ENCODE data around the gene SGK1.

The SGK1 gene

DNA sequence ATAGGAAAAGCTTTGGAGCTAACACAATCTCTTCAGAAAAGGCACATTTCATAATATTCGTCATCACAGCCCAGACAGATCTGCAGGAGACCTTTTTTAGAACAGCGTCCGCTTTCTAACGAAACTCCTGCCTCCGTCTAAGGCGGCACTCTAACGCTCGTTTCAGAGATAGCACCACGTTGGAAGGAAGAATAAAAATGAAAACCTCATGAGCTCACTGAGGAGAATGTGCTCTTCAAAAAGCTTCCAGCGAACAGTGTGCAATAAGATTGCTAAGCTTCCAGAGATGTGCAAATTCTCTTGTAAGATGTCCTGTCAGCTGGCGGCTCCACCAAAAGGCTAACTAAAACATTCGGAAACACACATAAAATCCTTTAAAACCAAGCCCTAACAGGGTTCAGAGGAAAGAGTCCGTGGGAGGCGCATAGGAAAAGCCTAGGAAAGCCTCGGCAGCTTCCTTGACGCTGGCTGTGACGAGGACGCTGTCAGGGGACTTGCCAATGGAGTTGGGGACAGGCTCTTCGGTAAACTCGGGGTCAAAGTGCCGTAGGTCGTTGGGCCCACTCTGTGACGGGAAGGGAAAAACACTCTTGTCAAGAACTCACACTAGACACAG is 147.9 kb downstream of the SGK1 start:
- no peak for DNase-seq (ENCODE audit: low read depth)

GRCh38 chr6:134168590-134169208 is 149.2 kb downstream of the SGK1 start:
- no peak for DNase-seq (ENCODE audit: low read depth)

GRCh38 chr6:134166511-134167261 is 151.2 kb downstream of the SGK1 start:
- DNase-seq (ENCODE audit: low read depth): no peak

DNA sequence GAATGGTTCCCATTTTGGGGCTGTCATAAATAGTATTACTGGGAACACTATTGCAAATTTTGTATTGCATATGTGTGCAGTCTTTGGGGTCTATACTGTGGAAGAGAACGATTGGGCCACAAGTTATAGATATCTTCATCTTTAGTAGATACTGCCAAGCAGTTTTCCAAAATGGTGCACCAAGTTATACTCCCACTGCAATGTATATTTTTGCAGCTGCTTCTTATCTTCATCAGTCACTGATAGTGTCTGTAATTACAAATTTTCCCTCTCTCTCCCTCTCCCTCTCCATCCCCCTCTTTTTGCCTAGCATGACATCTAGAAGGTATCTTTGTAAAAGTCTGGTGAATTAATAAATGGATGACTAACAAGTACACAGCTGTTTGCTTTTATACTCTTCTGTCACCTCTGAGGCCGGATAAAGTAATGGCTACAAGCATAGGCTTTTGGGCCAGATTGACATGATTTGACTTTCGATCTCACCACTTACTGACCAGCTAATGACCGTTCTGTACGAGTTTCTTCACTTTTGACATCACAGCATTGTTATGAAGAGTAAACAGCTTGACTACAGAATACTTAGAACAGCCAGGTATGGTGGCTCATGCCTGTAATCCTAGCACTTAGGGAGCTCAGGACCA is 152.2 kb downstream of the SGK1 start:
- DNase-seq (ENCODE audit: low read depth): no peak

- no peak for DNase-seq (ENCODE audit: low read depth)
These were observed 153.6 kb downstream of the SGK1 start for GRCh38 chr6:134164300-134164699.

DNA sequence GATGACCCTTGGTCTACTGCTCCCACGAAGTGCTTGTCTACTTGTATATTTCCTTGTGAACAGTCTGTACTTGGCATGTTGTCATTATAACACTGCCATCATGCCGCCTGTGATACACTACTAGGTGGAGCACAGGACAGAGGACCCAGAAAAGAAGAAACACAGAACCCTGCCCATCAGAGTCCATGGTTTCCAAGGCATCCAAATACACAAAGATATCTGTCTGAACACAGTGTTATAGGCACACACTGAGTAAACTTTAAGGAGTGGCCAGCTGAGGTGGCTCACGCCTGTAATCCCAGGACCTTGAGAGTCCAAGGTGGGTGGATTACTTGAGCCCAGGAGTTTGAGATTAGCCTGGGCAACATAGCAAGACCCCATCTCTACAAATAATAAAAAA is 155.0 kb downstream of the SGK1 start:
- DNase-seq (ENCODE audit: low read depth): no peak

DNA sequence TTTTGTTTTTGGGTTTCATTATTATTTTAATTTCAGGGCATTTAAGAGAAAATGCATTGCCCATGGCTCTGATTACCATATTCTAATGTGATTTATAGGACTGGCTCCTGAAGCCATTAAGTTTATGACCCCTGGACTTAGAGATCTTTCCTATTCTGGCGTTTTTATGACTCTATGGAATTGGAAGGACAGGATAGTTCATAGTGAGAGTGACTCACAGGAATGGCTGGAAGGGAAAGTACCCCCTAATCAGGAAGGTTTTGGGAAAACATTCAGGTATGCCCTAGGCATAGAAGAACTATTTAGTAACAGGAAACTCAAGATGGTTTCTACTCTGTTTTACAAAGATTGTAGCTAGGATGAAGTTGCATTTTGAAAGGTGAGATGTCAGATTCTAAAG is 156.9 kb downstream of the SGK1 start:
- no peak for DNase-seq (ENCODE audit: low read depth)

- no peak for DNase-seq (ENCODE audit: low read depth)
These were observed 165.0 kb downstream of the SGK1 start for GRCh38 chr6:134152767-134153485.

- DNase-seq (ENCODE audit: low read depth): no peak
These were observed 169.3 kb downstream of the SGK1 start for GRCh38 chr6:134148566-134148965.

- DNase-seq (ENCODE audit: low read depth): no peak
These were observed 170.8 kb downstream of the SGK1 start for GRCh38 chr6:134147034-134147533.

DNA sequence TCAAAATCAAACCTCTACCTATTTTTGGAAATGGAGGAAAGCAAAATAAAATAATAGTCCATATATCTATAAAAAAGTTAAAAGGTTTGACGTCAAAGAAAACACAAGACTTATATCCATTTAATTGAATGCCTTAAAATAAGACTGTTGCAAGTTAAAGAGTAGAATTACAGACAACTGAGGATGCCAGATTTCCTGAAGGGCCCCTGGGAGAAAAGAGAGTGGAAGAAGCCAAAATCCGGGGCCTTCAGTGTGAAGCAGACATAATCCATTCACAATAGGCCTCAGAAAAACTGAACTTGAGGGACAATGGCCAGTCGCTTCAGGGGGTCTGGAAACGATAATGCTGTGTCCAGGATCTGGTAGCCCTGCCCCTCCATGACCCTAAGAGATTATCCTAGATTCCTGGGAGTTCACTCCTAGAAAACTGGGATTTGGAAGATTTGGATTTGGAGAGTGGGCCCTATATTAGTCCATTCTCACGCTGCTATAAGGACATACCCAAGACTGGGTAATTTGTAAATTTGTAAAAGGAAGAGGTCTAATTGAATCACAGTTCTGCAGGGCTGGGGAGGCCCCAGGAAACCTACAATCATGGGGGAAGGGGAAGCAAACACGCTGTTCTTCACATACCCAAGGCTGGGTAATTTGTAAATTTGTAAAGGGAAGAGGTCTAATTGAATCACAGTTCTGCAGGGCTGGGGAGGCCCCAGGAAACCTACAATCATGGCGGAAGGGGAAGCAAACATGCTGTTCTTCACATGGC is 171.5 kb downstream of the SGK1 start:
- DNase-seq (ENCODE audit: low read depth): no peak

- no peak for DNase-seq (ENCODE audit: low read depth)
These were observed 172.1 kb downstream of the SGK1 start for GRCh38 chr6:134145786-134146185.

DNA sequence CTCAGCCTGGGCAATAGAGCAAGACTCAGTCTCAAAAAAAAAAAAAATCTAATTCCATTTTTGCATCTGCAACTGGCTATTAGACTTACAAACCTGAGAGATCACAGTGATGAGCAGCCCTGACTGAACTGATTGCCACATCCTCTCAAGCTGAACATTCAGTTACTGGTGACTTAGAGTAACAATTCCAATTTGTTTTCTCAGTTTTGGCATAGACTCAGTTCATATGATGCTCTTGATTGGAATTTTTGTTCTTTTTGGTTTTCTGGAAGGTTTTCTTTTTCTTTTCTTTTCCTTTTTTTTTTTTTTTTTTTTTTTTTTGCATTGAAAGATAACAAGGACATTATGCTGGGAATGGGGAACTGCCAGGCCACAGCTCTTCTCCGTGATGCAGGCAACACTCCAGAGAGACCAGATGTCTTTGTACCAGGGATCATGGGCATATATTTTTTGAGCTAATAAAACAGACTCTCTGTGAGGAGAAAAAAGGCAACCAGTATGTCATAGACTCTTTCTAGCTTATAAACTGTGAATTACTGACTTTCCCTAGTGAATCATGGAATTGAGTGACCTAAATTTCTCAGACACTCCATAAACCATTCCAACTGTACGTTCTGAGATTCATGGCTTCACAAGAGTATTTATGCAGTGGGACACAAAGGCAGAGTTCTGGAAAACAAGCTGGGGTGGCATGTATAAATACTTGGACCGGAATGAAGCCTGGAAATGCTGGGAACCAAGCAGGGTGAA is 179.5 kb downstream of the SGK1 start:
- no peak for DNase-seq (ENCODE audit: low read depth)

GRCh38 chr6:134134654-134135053 is 183.3 kb downstream of the SGK1 start:
- no peak for DNase-seq (ENCODE audit: low read depth)

DNA sequence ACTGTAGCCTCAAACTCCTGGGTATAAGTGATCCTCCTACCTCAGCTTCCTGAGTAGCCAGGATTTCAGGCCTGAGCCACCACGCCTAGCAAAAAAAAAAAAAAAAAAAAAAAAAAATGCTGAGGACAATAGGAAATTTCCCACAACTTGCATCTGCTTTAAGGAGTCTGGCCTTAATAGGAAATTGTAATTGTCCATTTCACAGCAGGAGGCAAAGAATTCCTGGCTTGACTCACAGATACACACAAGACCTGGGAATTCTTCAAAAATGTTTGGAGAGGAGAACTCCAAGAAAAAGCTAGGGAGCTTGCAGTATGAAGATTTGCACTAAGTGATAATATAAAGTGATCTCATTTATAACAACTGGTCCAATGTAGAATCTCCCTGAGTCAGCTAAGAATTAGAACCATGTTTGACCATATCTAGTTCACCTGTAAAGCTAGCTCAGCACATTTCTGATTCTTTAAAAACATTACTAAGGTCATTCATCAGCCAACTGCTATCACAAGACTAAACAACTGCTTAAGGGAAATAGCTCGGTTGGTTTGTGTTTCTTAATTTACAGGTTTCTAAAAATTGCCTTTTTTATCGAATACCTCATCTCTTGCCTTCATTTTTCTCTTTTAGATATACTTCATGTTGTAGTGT is 185.3 kb downstream of the SGK1 start:
- no peak for DNase-seq (ENCODE audit: low read depth)

GRCh38 chr6:134131530-134132139 is 186.3 kb downstream of the SGK1 start:
- DNase-seq (ENCODE audit: low read depth): no peak

DNA sequence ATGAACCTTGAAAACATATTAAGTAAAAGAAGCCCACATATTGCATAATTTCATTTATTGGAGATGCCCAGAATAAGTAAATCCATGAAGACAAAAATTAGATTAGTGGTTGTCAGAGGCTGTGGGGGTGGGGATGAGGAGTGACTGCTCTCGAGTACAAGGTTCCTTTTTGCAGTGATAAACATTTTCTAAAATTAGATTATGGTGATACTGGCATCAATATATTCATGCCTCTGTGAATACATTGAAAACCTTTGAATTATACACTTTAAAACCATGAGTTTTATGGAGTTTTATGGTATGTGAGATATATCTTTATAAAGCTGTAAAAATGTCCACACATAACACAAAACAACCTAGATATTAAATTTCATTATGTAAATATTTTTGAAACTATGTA is 189.8 kb downstream of the SGK1 start:
- DNase-seq (ENCODE audit: low read depth): no peak

- peak; percentile 5 for DNase-seq (ENCODE audit: low read depth)
These were observed 194.2 kb downstream of the SGK1 start for GRCh38 chr6:134123666-134124208.

- no peak for DNase-seq (ENCODE audit: low read depth)
These were observed 195.1 kb downstream of the SGK1 start for GRCh38 chr6:134122775-134123174.

All from CMK (cell line).